Smooth muscle cell (in vitro differentiated cells): Measurements from ENCODE around the gene PFAS. TPM values are rescaled to one million over a fixed set of nuclear protein-coding genes. Genes with fewer than 3 reads are reported as not detected.

Source experiments
- DNase-seq: peaks from one replicate; lab custom pipeline; 2025; ENCODE audit not compliant: unreplicated experiment; lab: John Stamatoyannopoulos, UW
- H2AFZ ChIP-seq: fragments of 200-600 bp; sonication (generic); 2 replicates; pipeline ENCODE4 v1.6.0; 2016; ENCODE audit warnings: antibody characterized with exemption, low read depth, mild to moderate bottlenecking
- H3F3A ChIP-seq: fragments of 200-600 bp; sonication (generic); 2 replicates; pipeline ENCODE4 v1.6.0; 2017; ENCODE audit warnings: antibody characterized with exemption, low read depth
- H3K27ac ChIP-seq: fragments of 200-600 bp; sonication (generic); 2 replicates; pipeline ENCODE4 v1.5.1; 2016; ENCODE audit warnings: low read depth, mild to moderate bottlenecking
- H3K27me3 ChIP-seq: fragments of 200-600 bp; sonication (generic); 2 replicates; pipeline ENCODE4 v1.6.1; 2016; ENCODE audit warnings: low read depth, mild to moderate bottlenecking
- H3K36me3 ChIP-seq: fragments of 200-600 bp; sonication (generic); 2 replicates; pipeline ENCODE4 v1.5.1; 2016; ENCODE audit warnings: low read depth
- H3K4me1 ChIP-seq: fragments of 200-600 bp; sonication (generic); 2 replicates; pipeline ENCODE4 v1.5.1; 2016; ENCODE audit warnings: low read depth
- H3K4me2 ChIP-seq: fragments of 200-600 bp; sonication (generic); 2 replicates; pipeline ENCODE4 v1.6.0; 2016; ENCODE audit warnings: mild to moderate bottlenecking
- H3K4me3 ChIP-seq: fragments of 200-600 bp; sonication (generic); 2 replicates; pipeline ENCODE4 v1.5.1; 2016; ENCODE audit warnings: mild to moderate bottlenecking
- H3K79me2 ChIP-seq: fragments of 200-600 bp; sonication (generic); 2 replicates; pipeline ENCODE4 v1.6.0; 2016; ENCODE audit warnings: low read depth, mild to moderate bottlenecking
- H3K9ac ChIP-seq: fragments of 200-600 bp; sonication (generic); 2 replicates; pipeline ENCODE4 v1.6.0; 2016; ENCODE audit warnings: low read depth
- H3K9me3 ChIP-seq: fragments of 200-600 bp; sonication (generic); replicated peaks from 2 replicates; pipeline ENCODE4 v1.5.1; 2016; ENCODE audit warnings: low read depth
- H4K20me1 ChIP-seq: fragments of 200-600 bp; sonication (generic); 2 replicates; pipeline ENCODE4 v1.6.0; 2016; ENCODE audit warnings: low read depth
- CTCF ChIP-seq: fragments of 200-600 bp; sonication (generic); IDR thresholded peaks from 2 replicates; pipeline ENCODE4 v1.5.1; 2017; ENCODE audit warnings: borderline replicate concordance, mild to moderate bottlenecking, antibody characterized with exemption; ENCODE audit not compliant: insufficient read depth, poor library complexity, severe bottlenecking
- WGBS: methylation state at CpG from one replicate; pipeline ENCODE4 v1.1.7; 2016; ENCODE audit warnings: low lambda C conversion rate; 5-methylcytosine and 5-hydroxymethylcytosine counted together
- polyA plus RNA-seq: library from polyadenylated mRNA; unstranded; fragments of >200 nt; fragmentation: Nextera tagmentation; extraction: Ambion mirVana; gene quantifications from 2 replicates; pipeline ENCODE4 v1.2.1, GENCODE V29; 2016
- total RNA-seq: library from RNA; depleted of rRNA; stranded (reverse); fragments of >200 nt; gene quantifications from 2 replicates; pipeline ENCODE4 v1.2.3, GENCODE V29; 2014

PFAS gene
- total and polyA plus RNA-seq, 2 experiments from 2014 or later, result 9.9 to 12.8 TPM

- Histone ChIP-seq H3K27me3 (peaks cover 38% of the 10 kb centered on the region), H3K9ac (no peak overlapping the region), H3F3A (no peaks in the 10 kb centered on the region), H3K4me1 (peaks cover 14% of the 10 kb centered on the region), H3K36me3 (no peaks in the 10 kb centered on the region), H3K9me3 (no peaks in the 10 kb centered on the region), H4K20me1 (no peaks in the 10 kb centered on the region), H2AFZ (no peak overlapping the region), H3K4me3 (no peak overlapping the region), H3K79me2 (no peaks in the 10 kb centered on the region), H3K4me2 (no peak overlapping the region), H3K27ac (no peak overlapping the region)
- TF ChIP-seq CTCF, result no peak
- 90% methylated on average over 16 of the region's 25 CpGs for WGBS
- DNase-seq, result no peak
These were observed 62.2 kb downstream of the PFAS start for GRCh38 chr17:8311131-8311790.

GRCh38 chr17:8312251-8312650, 63.2 kb downstream of the PFAS start:
- no peak overlapping the region for H3K4me2 ChIP-seq
- no peaks in the 10 kb centered on the region for H4K20me1 ChIP-seq
- peaks cover 48% of the 10 kb centered on the region for H3K27me3 ChIP-seq
- DNase-seq, result no peak
- H3K79me2 ChIP-seq, result no peaks in the 10 kb centered on the region
- H2AFZ ChIP-seq, result no peak overlapping the region
- WGBS, result 86% methylated on average over 13 of the region's 13 CpGs
- TF ChIP-seq CTCF, result no peak
- H3K9me3 ChIP-seq, result no peaks in the 10 kb centered on the region
- no peak overlapping the region for H3K27ac ChIP-seq
- no peaks in the 10 kb centered on the region for H3F3A ChIP-seq
- no peaks in the 10 kb centered on the region for H3K36me3 ChIP-seq
- H3K4me1 ChIP-seq, result peaks cover 14% of the 10 kb centered on the region
- no peak overlapping the region for H3K4me3 ChIP-seq
- no peak overlapping the region for H3K9ac ChIP-seq

DNA sequence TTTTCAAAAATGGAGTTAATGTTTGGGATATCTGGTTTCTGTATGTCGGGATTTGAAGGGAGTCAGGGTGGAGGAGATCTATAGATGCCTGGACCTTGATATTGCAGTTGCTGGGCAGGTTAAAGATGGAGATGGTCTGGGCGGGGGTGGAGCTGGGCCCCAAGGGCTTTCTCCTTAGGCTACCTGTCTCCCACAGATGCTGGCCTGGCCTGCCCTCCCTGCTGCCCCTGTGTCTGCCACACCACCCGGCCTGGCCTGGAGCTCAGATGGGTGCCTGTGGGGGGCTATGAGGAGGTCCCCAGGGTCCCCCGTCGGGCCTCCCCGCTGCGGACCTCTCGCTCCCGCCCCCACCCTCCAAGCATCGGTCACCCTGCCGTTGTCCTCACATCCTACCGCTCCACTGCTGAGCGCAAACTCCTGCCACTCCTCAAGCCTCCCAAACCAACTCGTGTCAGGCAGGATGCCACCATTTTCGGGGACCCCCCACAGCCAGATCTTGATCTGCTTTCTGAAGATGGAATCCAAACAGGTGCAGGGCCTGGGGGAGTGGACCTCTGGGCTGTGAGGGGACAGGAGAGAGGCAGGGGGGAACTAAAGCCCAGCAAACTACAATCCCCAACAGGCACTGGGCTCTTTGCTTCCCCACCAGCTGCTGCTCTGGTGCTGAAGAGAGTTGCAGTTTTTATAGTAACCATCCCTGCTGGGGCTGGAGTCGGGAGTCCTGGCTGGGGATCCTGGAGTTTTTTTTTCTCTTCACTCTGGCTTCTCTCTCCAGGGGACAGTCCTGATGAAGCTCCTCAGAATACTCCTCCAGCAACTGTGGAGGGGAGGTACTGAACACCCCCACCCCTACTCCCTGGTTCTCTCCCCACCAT, 63.9 kb downstream of the PFAS start:
- no peaks in the 10 kb centered on the region for H3K9me3 ChIP-seq
- H3K27ac ChIP-seq, result no peak overlapping the region
- no peaks in the 10 kb centered on the region for H3K36me3 ChIP-seq
- no peak for TF ChIP-seq CTCF
- H3K9ac ChIP-seq, result no peak overlapping the region
- H3K79me2 ChIP-seq, result no peaks in the 10 kb centered on the region
- peaks cover 14% of the 10 kb centered on the region for H3K4me1 ChIP-seq
- H3K4me2 ChIP-seq, result no peak overlapping the region
- H4K20me1 ChIP-seq, result no peaks in the 10 kb centered on the region
- no peak overlapping the region for H3K4me3 ChIP-seq
- DNase-seq, result no peak
- no peaks in the 10 kb centered on the region for H3F3A ChIP-seq
- no peak overlapping the region for H2AFZ ChIP-seq
- 79% methylated on average over 7 of the region's 16 CpGs for WGBS
- H3K27me3 ChIP-seq, result peaks cover 54% of the 10 kb centered on the region
